Hepatocyte (in vitro differentiated cells): ENCODE results near the gene CHST8. TPM values are rescaled to one million over a fixed set of nuclear protein-coding genes. Genes with fewer than 3 reads are reported as not detected.
"Not testable (repeated sequence)": the region's sequence is repeated elsewhere in the genome, so short reads cannot be mapped to it uniquely, and the experiment has no call there.

Source experiments
- DNase-seq: peaks from one replicate; pipeline ENCODE4 v3.0.0-alpha.2; 2016; ENCODE audit warnings: low spot score
- H2AFZ ChIP-seq: fragments of 200-600 bp; sonication (generic); 2 replicates; pipeline ENCODE4 v1.6.0; 2016; ENCODE audit warnings: antibody characterized with exemption, mild to moderate bottlenecking
- H3K27ac ChIP-seq: fragments of 200-600 bp; sonication (generic); 2 replicates; pipeline ENCODE4 v1.5.1; 2016; ENCODE audit warnings: mild to moderate bottlenecking
- H3K27me3 ChIP-seq: fragments of 200-600 bp; sonication (generic); 2 replicates; pipeline ENCODE4 v1.6.1; 2016
- H3K36me3 ChIP-seq: fragments of 200-600 bp; sonication (generic); replicated peaks from 2 replicates; pipeline ENCODE4 v1.5.1; 2016; ENCODE audit warnings: low read depth; ENCODE audit not compliant: insufficient read depth
- H3K4me1 ChIP-seq: fragments of 200-600 bp; sonication (generic); 2 replicates; pipeline ENCODE4 v1.5.1; 2016; ENCODE audit warnings: mild to moderate bottlenecking, moderate library complexity; ENCODE audit not compliant: insufficient read depth
- H3K4me2 ChIP-seq: fragments of 200-600 bp; sonication (generic); 2 replicates; pipeline ENCODE4 v1.6.0; 2016
- H3K4me3 ChIP-seq: fragments of 200-600 bp; sonication (generic); 2 replicates; pipeline ENCODE4 v1.5.1; 2016; ENCODE audit warnings: mild to moderate bottlenecking
- H3K79me2 ChIP-seq: fragments of 200-600 bp; sonication (generic); 2 replicates; pipeline ENCODE4 v1.6.0; 2017; ENCODE audit warnings: mild to moderate bottlenecking
- H3K9me2 ChIP-seq: fragments of 200-600 bp; sonication (generic); replicated peaks from 2 replicates; pipeline ENCODE4 v1.6.0; 2017; ENCODE audit warnings: mild to moderate bottlenecking; ENCODE audit not compliant: insufficient read depth
- H3K9me3 ChIP-seq: fragments of 200-600 bp; sonication (generic); 2 replicates; pipeline ENCODE4 v1.5.1; 2016; ENCODE audit warnings: low read depth, mild to moderate bottlenecking
- H4K20me1 ChIP-seq: fragments of 200-600 bp; sonication (generic); 2 replicates; pipeline ENCODE4 v1.6.0; 2016; ENCODE audit warnings: mild to moderate bottlenecking; ENCODE audit not compliant: insufficient read depth, poor library complexity, severe bottlenecking
- CTCF ChIP-seq: fragments of 200-600 bp; sonication (generic); IDR thresholded peaks from 2 replicates; pipeline ENCODE4 v1.5.1; 2016; ENCODE audit warnings: antibody characterized with exemption, mild to moderate bottlenecking; ENCODE audit not compliant: poor library complexity
- EZH2 ChIP-seq: fragments of 200-600 bp; sonication (generic); IDR thresholded peaks from 2 replicates; pipeline ENCODE4 v1.6.1; 2016; ENCODE audit warnings: antibody characterized with exemption, mild to moderate bottlenecking, borderline replicate concordance
- EZH2phosphoT487 ChIP-seq: fragments of 200-600 bp; sonication (generic); IDR thresholded peaks from one replicate; pipeline ENCODE4 v1.6.1; 2018; ENCODE audit warnings: antibody characterized with exemption, mild to moderate bottlenecking, low read depth, moderate library complexity; ENCODE audit not compliant: unreplicated experiment, severe bottlenecking
- WGBS: methylation state at CpG from one replicate; pipeline ENCODE4 v1.1.6; 2016; ENCODE audit warnings: low lambda C conversion rate; ENCODE audit errors: missing lambda C conversion rate; 5-methylcytosine and 5-hydroxymethylcytosine counted together
- polyA plus RNA-seq: library from polyadenylated mRNA; unstranded; fragments of >200 nt; fragmentation: Nextera tagmentation; extraction: Ambion mirVana; gene quantifications from 2 replicates; pipeline ENCODE4 v1.2.1, GENCODE V29; 2016
- total RNA-seq: library from RNA; depleted of rRNA; stranded (reverse); fragments of >200 nt; gene quantifications from 2 replicates; pipeline ENCODE4 v1.2.3, GENCODE V29; 2014

CHST8 gene
- total and polyA plus RNA-seq, 2 experiments from 2014 or later, result 0.07 to 0.89 TPM

DNA sequence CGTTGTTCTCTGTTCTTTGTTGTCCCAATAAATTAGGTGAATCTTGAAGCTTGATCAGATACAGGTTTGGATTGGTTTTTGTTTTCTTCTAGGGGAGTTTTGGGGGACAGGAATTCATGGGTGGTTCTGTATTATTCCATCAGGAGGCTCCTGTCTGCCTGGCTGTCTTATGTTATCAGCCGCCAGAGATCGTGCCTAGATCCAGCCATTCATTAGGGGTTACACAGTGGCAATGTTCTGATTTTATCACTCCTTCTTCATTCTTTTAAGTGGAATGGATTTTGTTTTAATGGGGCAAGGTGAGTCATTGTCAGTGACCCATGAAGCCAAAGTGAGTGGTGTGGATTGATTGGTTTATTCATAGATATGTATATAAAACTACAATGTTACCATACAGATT is 71.9 kb downstream of the CHST8 start:
- 25% methylated on average over 3 of the region's 3 CpGs for WGBS
- H3K27ac ChIP-seq, result no peak overlapping the region
- H3K27me3 ChIP-seq, result no peaks in the 10 kb centered on the region
- no peaks in the 10 kb centered on the region for H3K9me3 ChIP-seq
- no peaks in the 10 kb centered on the region for H3K36me3 ChIP-seq
- H2AFZ ChIP-seq, result no peak overlapping the region
- no peak for DNase-seq
- no peaks in the 10 kb centered on the region for H4K20me1 ChIP-seq
- H3K4me3 ChIP-seq, result no peak overlapping the region
- H3K4me2 ChIP-seq, result no peak overlapping the region
- H3K9me2 ChIP-seq, result no peaks in the 10 kb centered on the region
- no peaks in the 10 kb centered on the region for H3K4me1 ChIP-seq
- no peaks in the 10 kb centered on the region for H3K79me2 ChIP-seq
- TF ChIP-seq EZH2, result no peak
- TF ChIP-seq CTCF, result no peak
- TF ChIP-seq EZH2phosphoT487, result no peak

- H3K9me2 ChIP-seq, H3K4me2 ChIP-seq, H4K20me1 ChIP-seq, H2AFZ ChIP-seq, H3K4me1 ChIP-seq, H3K79me2 ChIP-seq, H3K9me3 ChIP-seq, H3K4me3 ChIP-seq, H3K36me3 ChIP-seq, H3K27me3 ChIP-seq, DNase-seq, H3K27ac ChIP-seq: not testable (repeated sequence)
- WGBS, result 85% methylated on average over 3 of the region's 3 CpGs
Measured at GRCh38 chr19:33695547-33695946, 73.8 kb downstream of the CHST8 start.

DNA sequence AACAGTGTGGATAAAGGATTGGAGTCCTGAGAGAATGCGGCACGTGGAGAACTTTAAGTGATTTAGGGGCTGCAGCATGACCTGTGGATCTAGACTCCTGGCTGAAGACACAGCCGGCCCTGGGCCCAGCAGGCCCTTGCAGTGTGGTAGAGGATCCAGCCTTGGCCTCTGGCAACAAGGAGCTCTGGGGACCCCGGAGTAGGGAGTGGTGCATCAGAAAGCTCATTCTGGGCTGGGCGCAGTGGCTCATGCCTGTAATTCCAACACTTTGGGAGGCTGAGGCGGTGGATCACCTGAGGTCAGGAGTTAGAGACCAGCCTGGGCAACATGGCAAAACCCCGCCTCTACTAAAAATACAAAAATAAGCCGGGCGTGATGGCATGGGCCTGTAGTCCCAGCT is 76.0 kb downstream of the CHST8 start:
- no peaks in the 10 kb centered on the region for H3K9me3 ChIP-seq
- no peak overlapping the region for H3K4me2 ChIP-seq
- no peaks in the 10 kb centered on the region for H3K9me2 ChIP-seq
- no peak overlapping the region for H2AFZ ChIP-seq
- WGBS, result 82% methylated on average over 8 of the region's 9 CpGs
- no peak overlapping the region for H3K4me3 ChIP-seq
- TF ChIP-seq EZH2, result no peak
- TF ChIP-seq EZH2phosphoT487, result no peak
- no peak for TF ChIP-seq CTCF
- no peaks in the 10 kb centered on the region for H3K79me2 ChIP-seq
- DNase-seq, result no peak
- no peaks in the 10 kb centered on the region for H3K36me3 ChIP-seq
- H4K20me1 ChIP-seq, result no peaks in the 10 kb centered on the region
- H3K4me1 ChIP-seq, result no peaks in the 10 kb centered on the region
- no peak overlapping the region for H3K27ac ChIP-seq
- H3K27me3 ChIP-seq, result no peaks in the 10 kb centered on the region

GRCh38 chr19:33698576-33699435 is 77.1 kb downstream of the CHST8 start:
- Histone ChIP-seq H3K4me1 (no peaks in the 10 kb centered on the region), H3K4me2 (no peak overlapping the region), H3K9me3 (no peaks in the 10 kb centered on the region), H3K9me2 (no peaks in the 10 kb centered on the region), H3K36me3 (no peaks in the 10 kb centered on the region), H3K79me2 (no peaks in the 10 kb centered on the region), H2AFZ (no peak overlapping the region), H3K27me3 (no peaks in the 10 kb centered on the region), H3K4me3 (no peak overlapping the region), H4K20me1 (no peaks in the 10 kb centered on the region), H3K27ac (no peak overlapping the region)
- TF ChIP-seq EZH2 (no peak), EZH2phosphoT487 (no peak), CTCF (no peak)
- no peak for DNase-seq
- 82% methylated on average over 13 of the region's 14 CpGs for WGBS
